GM12892 (cell line): ENCODE measurements around the gene FBXW4.
A peak's percentile ranks its signal among the peaks of the same experiment; 100 is the strongest.

Experiments
- DNase-seq: peaks from one replicate; pipeline ENCODE4 v3.0.0; 2011; ENCODE audit not compliant: insufficient read length
- FAIRE-seq: peaks from 2 replicates; lab custom pipeline; 2011; peaks lifted over from hg19 to GRCh38; lab: Jason Lieb, UNC
- POLR2A ChIP-seq: IDR thresholded peaks from 2 replicates; pipeline ENCODE4 v1.6.1; 2011; ENCODE audit warnings: low read depth, low read length, control low read depth
- POLR2AphosphoS5 ChIP-seq: IDR thresholded peaks from 2 replicates; pipeline ENCODE4 v1.6.1; 2011; ENCODE audit warnings: low read depth, low read length, control low read depth
- TAF1 ChIP-seq: IDR thresholded peaks from 2 replicates; pipeline ENCODE4 v1.6.1; 2011; ENCODE audit warnings: low read depth, mild to moderate bottlenecking, control low read depth, low read length, borderline replicate concordance

Gene FBXW4

GRCh38 chr10:101672536-101672935 is 22.4 kb downstream of the FBXW4 start:
- DNase-seq (no peak), FAIRE-seq (no peak)
- TF ChIP-seq POLR2A (no peak), POLR2AphosphoS5 (no peak), TAF1 (no peak)

- FAIRE-seq = peak; percentile 90
- no peak for DNase-seq
Observed at GRCh38 chr10:101671453-101671852, 23.5 kb downstream of the FBXW4 start.

GRCh38 chr10:101670635-101671034 is 24.3 kb downstream of the FBXW4 start:
- TF ChIP-seq POLR2A (no peak), POLR2AphosphoS5 (no peak), TAF1 (no peak)
- FAIRE-seq (peak; percentile 81), DNase-seq (no peak)

More at GRCh38 chr10:101671453-101671852, 23.5 kb downstream of the FBXW4 start:
- no peak for TF ChIP-seq POLR2AphosphoS5
- TF ChIP-seq POLR2A = no peak
- TF ChIP-seq TAF1 = no peak

GRCh38 chr10:101669181-101669580 is 25.8 kb downstream of the FBXW4 start:
- DNase-seq (no peak), FAIRE-seq (no peak)
- TF ChIP-seq POLR2A (no peak), POLR2AphosphoS5 (no peak), TAF1 (no peak)

GRCh38 chr10:101668566-101668965 is 26.4 kb downstream of the FBXW4 start:
- DNase-seq (no peak), FAIRE-seq (no peak)
- TF ChIP-seq POLR2AphosphoS5 (no peak), TAF1 (no peak), POLR2A (no peak)

- DNase-seq = no peak
- FAIRE-seq = no peak
- TF ChIP-seq POLR2A (no peak), POLR2AphosphoS5 (no peak), TAF1 (no peak)
Observed at GRCh38 chr10:101666083-101666482, 28.9 kb downstream of the FBXW4 start.

GRCh38 chr10:101663097-101663496 is 31.9 kb downstream of the FBXW4 start:
- TF ChIP-seq POLR2AphosphoS5 (no peak), TAF1 (no peak), POLR2A (no peak)
- FAIRE-seq (no peak), DNase-seq (no peak)

GRCh38 chr10:101660256-101660655 is 34.7 kb downstream of the FBXW4 start:
- no peak for DNase-seq
- no peak for FAIRE-seq
- TF ChIP-seq TAF1 (no peak), POLR2A (no peak), POLR2AphosphoS5 (no peak)

- TF ChIP-seq POLR2A = no peak
- TF ChIP-seq TAF1 = no peak
- TF ChIP-seq POLR2AphosphoS5 = no peak
- DNase-seq (no peak), FAIRE-seq (no peak)
Observed at GRCh38 chr10:101658975-101659374, 36.0 kb downstream of the FBXW4 start.

GRCh38 chr10:101656890-101657289 is 38.1 kb downstream of the FBXW4 start:
- peak; percentile 21 for FAIRE-seq
- no peak for DNase-seq
- TF ChIP-seq POLR2A (no peak), POLR2AphosphoS5 (no peak), TAF1 (no peak)

GRCh38 chr10:101655570-101655969 is 39.4 kb downstream of the FBXW4 start:
- FAIRE-seq (no peak), DNase-seq (no peak)
- TF ChIP-seq POLR2AphosphoS5 (no peak), TAF1 (no peak), POLR2A (no peak)

- FAIRE-seq (no peak), DNase-seq (no peak)
- TF ChIP-seq POLR2AphosphoS5 (no peak), POLR2A (no peak), TAF1 (no peak)
Observed at GRCh38 chr10:101653536-101653935, 41.4 kb downstream of the FBXW4 start.

GRCh38 chr10:101651336-101651735 is 43.6 kb downstream of the FBXW4 start:
- TF ChIP-seq POLR2AphosphoS5 (no peak), POLR2A (no peak), TAF1 (no peak)
- FAIRE-seq = no peak
- DNase-seq = no peak
